Kidney (tissue), 14 donors: Measurements from ENCODE around the gene RIN3. TPM values are rescaled to one million over a fixed set of nuclear protein-coding genes. Genes with fewer than 3 reads are reported as not detected.

Source experiments
- DNase-seq, 5 donors: peaks; one replicate each; pipeline ENCODE4 v3.0.0-alpha.2; 2013 to 2020
- FAIRE-seq: peaks from 2 replicates; lab custom pipeline; 2012; peaks lifted over from hg19 to GRCh38; lab: Jason Lieb, UNC
- H3K27ac ChIP-seq, 2 donors: one replicate each; pipeline ENCODE4 v1.7.0; 2013; ENCODE audit warnings: low read depth in 2 of 2, low read length in 2 of 2, inconsistent platforms in 1 of 2
- H3K27me3 ChIP-seq: one replicate; pipeline ENCODE4 v1.7.1; 2013; ENCODE audit warnings: low read length, inconsistent platforms; ENCODE audit not compliant: control insufficient read depth, insufficient read depth
- H3K36me3 ChIP-seq, 3 donors: one replicate each; pipeline versions ENCODE4 v1.7.0 to v1.7.1; 2013; ENCODE audit warnings: low read length in 3 of 3, control low read depth in 1 of 3, inconsistent platforms in 1 of 3; ENCODE audit not compliant: insufficient read depth in 3 of 3, control insufficient read depth in 2 of 3
- H3K4me1 ChIP-seq, 3 donors: one replicate each; pipeline versions ENCODE4 v1.7.0 to v1.7.1; 2013; ENCODE audit warnings: low read length in 3 of 3, inconsistent platforms in 1 of 3, low read depth in 1 of 3; ENCODE audit not compliant: control insufficient read depth in 2 of 3, insufficient read depth in 2 of 3
- H3K4me3 ChIP-seq, 3 donors: one replicate each; pipeline versions ENCODE4 v1.7.0 to v1.8.1; 2013; ENCODE audit warnings: low read length in 3 of 3, control low read depth in 1 of 3, inconsistent platforms in 1 of 3
- H3K9ac ChIP-seq, 3 donors: one replicate each; pipeline versions ENCODE4 v1.7.0 to v1.7.1; 2013; ENCODE audit warnings: low read length in 3 of 3, control low read depth in 1 of 3, inconsistent platforms in 1 of 3
- H3K9me3 ChIP-seq, 3 donors: one replicate each; pipeline versions ENCODE4 v1.7.0 to v1.7.1; 2013; ENCODE audit warnings: low read length in 3 of 3, control low read depth in 1 of 3, inconsistent platforms in 1 of 3; ENCODE audit not compliant: control insufficient read depth in 2 of 3, insufficient read depth in 1 of 3
- intact Hi-C: fragments of 100-400 bp; cut with DNase I; formaldehyde crosslinking; loops from one replicate; pipeline ENCODE4 v1.11.1; 2022
- polyA plus RNA-seq: library from polyadenylated mRNA; stranded (reverse); fragments of 350-450 nt; fragmentation: Illumina TruSeq; extraction: RNeasy Lipid Tissue Mini Kit (QIAGEN cat#74804); gene quantifications from one replicate; pipeline ENCODE4 v1.2.3, GENCODE V29; 2014; ENCODE audit warnings: low read depth, low replicate concordance; ENCODE audit not compliant: insufficient read depth
- total RNA-seq: library from RNA; stranded (reverse); fragmentation: NEBNext Ultra II Directional; extraction: Animal tissue kit (Norgen Biotek cat#: 25700); gene quantifications from one replicate; pipeline ENCODE4 v1.2.1, GENCODE V29; 2021
- TF ChIP-seq, protein P1 (sequence below): IDR thresholded peaks from 3 replicates; pipeline ENCODE4 v1.5.1; 2012; ENCODE audit warnings: mild to moderate bottlenecking, moderate library complexity, borderline replicate concordance; ENCODE audit not compliant: insufficient read depth; ENCODE audit errors: extremely low read depth
- donor health status: control.
- donor health status: control.
- donor health status: control.
- donor health status: control.
- donor health status: control.
- donor health status: DM: yes; HTN: yes; CAD: no.
- donor health status: Normal renal cell carcinoma (clear cell type).

RIN3 gene
- total and polyA plus RNA-seq, 2 donors from 2014 or later = 7.1 to 30.4 TPM

GRCh38 chr14:92552066-92552465, 38.5 kb downstream of the RIN3 start:
- Histone ChIP-seq H3K9ac (no peak overlapping the region), H3K4me3 (no peak overlapping the region), H3K27me3 (no peaks in the 10 kb centered on the region), H3K9me3 (no peaks in the 10 kb centered on the region), H3K36me3 (no peaks in the 10 kb centered on the region), H3K27ac (no peak overlapping the region), H3K4me1 (no peaks in the 10 kb centered on the region)
- FAIRE-seq (no peak), DNase-seq (no peak)
- intact Hi-C loops = no loop called here
- TF ChIP-seq, protein P1, sequence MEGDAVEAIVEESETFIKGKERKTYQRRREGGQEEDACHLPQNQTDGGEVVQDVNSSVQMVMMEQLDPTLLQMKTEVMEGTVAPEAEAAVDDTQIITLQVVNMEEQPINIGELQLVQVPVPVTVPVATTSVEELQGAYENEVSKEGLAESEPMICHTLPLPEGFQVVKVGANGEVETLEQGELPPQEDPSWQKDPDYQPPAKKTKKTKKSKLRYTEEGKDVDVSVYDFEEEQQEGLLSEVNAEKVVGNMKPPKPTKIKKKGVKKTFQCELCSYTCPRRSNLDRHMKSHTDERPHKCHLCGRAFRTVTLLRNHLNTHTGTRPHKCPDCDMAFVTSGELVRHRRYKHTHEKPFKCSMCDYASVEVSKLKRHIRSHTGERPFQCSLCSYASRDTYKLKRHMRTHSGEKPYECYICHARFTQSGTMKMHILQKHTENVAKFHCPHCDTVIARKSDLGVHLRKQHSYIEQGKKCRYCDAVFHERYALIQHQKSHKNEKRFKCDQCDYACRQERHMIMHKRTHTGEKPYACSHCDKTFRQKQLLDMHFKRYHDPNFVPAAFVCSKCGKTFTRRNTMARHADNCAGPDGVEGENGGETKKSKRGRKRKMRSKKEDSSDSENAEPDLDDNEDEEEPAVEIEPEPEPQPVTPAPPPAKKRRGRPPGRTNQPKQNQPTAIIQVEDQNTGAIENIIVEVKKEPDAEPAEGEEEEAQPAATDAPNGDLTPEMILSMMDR = no peak

DNA sequence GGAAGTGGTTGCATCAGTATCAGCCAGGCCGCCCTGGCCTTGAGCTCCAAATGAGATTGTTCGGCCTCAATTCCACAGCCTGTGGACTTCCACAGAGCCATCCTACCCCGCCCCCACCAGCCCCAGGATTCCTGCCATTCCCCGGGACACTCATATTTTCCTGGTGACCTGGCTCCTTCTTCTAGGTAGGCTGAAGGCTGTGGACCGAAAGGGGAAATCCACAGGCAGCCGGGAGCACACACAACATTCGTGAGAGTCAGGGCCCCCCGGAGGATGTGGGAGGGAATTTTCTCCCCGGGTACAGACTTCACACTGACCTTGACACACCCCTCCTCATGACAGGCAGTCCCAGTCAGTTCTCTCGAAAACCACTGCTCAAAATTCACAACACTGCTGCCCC, 39.9 kb downstream of the RIN3 start:
- H3K4me3 ChIP-seq = no peak overlapping the region
- DNase-seq (no peak), FAIRE-seq (no peak)
- no peaks in the 10 kb centered on the region for H3K9me3 ChIP-seq
- H3K27me3 ChIP-seq = no peaks in the 10 kb centered on the region
- intact Hi-C loops = no loop called here
- TF ChIP-seq, protein P1 = no peak
- H3K36me3 ChIP-seq = peaks cover 0 to 4% (median 0%) of the 10 kb centered on the region in 3 donors
- H3K9ac ChIP-seq = no peak overlapping the region
- no peaks in the 10 kb centered on the region for H3K4me1 ChIP-seq
- H3K27ac ChIP-seq = no peak overlapping the region

GRCh38 chr14:92555465-92556111, 42.0 kb downstream of the RIN3 start:
- Histone ChIP-seq H3K4me3 (no peak overlapping the region), H3K36me3 (peaks cover 0 to 7% (median 0%) of the 10 kb centered on the region in 3 donors), H3K9ac (no peak overlapping the region), H3K9me3 (no peaks in the 10 kb centered on the region), H3K4me1 (no peaks in the 10 kb centered on the region), H3K27me3 (no peaks in the 10 kb centered on the region), H3K27ac (no peak overlapping the region)
- DNase-seq (no peak), FAIRE-seq (no peak)
- intact Hi-C loops = no loop called here
- TF ChIP-seq, protein P1 = no peak
